Glutamatergic neuron (in vitro differentiated cells): ENCODE measurements around the gene PBX1. TPM values are rescaled to one million over a fixed set of nuclear protein-coding genes. Genes with fewer than 3 reads are reported as not detected.
"Not testable (repeated sequence)": the region's sequence is repeated elsewhere in the genome, so short reads cannot be mapped to it uniquely, and the experiment has no call there.

Experiments used
- DNase-seq: peaks from one replicate; pipeline ENCODE4 v3.0.0; 2022
- H3K27ac Mint-ChIP-seq: one replicate; pipeline ENCODE4 v1.8.0; 2020; ENCODE audit warnings: mild to moderate bottlenecking, mixed read lengths, inconsistent platforms; ENCODE audit not compliant: unreplicated experiment
- H3K27me3 Mint-ChIP-seq: one replicate; pipeline ENCODE4 v1.8.0; 2020; ENCODE audit warnings: mild to moderate bottlenecking, moderate library complexity, mixed read lengths, inconsistent platforms; ENCODE audit not compliant: unreplicated experiment
- H3K36me3 Mint-ChIP-seq: one replicate; pipeline ENCODE4 v1.8.0; 2020; ENCODE audit warnings: mild to moderate bottlenecking, mixed read lengths, inconsistent platforms; ENCODE audit not compliant: unreplicated experiment
- H3K4me1 Mint-ChIP-seq: one replicate; pipeline ENCODE4 v1.8.0; 2020; ENCODE audit warnings: mild to moderate bottlenecking, low read depth, mixed read lengths, inconsistent platforms; ENCODE audit not compliant: unreplicated experiment
- H3K4me3 Mint-ChIP-seq: one replicate; pipeline ENCODE4 v1.8.0; 2020; ENCODE audit warnings: mild to moderate bottlenecking, mixed read lengths, inconsistent platforms; ENCODE audit not compliant: unreplicated experiment
- H3K9me3 Mint-ChIP-seq: one replicate; pipeline ENCODE4 v1.8.0; 2020; ENCODE audit warnings: mild to moderate bottlenecking, moderate library complexity, mixed read lengths, inconsistent platforms; ENCODE audit not compliant: unreplicated experiment
- CTCF ChIP-seq: fragments of 200-600 bp; sonication (generic); IDR thresholded peaks from one replicate; pipeline ENCODE4 v1.5.0; 2021; ENCODE audit not compliant: partially characterized antibody, unreplicated experiment
- total RNA-seq: library from RNA; stranded (reverse); fragmentation: NEBNext Ultra II Directional; extraction: Animal tissue kit (Norgen Biotek cat#: 25700); gene quantifications from one replicate; pipeline ENCODE4 v1.2.1, GENCODE V29; 2021; ENCODE audit not compliant: unreplicated experiment

PBX1 gene
- total RNA-seq, 1 donor from 2014 or later: 98.7 TPM

GRCh38 chr1:164524810-164525209, 34.2 kb upstream of the PBX1 start:
- Mint-ChIP-seq H3K27ac (no peak overlapping the region), H3K9me3 (peaks cover 2% of the 10 kb centered on the region), H3K27me3 (no peaks in the 10 kb centered on the region), H3K4me1 (peaks cover under 1% of the 10 kb centered on the region), H3K36me3 (peaks cover 13% of the 10 kb centered on the region), H3K4me3 (no peak overlapping the region)
- no peak for TF ChIP-seq CTCF
- no peak for DNase-seq

- no peak for TF ChIP-seq CTCF
- H3K36me3 Mint-ChIP-seq: no peaks in the 10 kb centered on the region
Observed at GRCh38 chr1:164534863-164535610, 23.9 kb upstream of the PBX1 start.

GRCh38 chr1:164552463-164552988, 6.5 kb upstream of the PBX1 start:
- not testable (repeated sequence) for H3K4me3 Mint-ChIP-seq, H3K4me1 Mint-ChIP-seq, H3K27me3 Mint-ChIP-seq, DNase-seq, H3K9me3 Mint-ChIP-seq, H3K27ac Mint-ChIP-seq
- peaks cover 27% of the 10 kb centered on the region for H3K36me3 Mint-ChIP-seq

More at GRCh38 chr1:164534863-164535610, 23.9 kb upstream of the PBX1 start:
- Mint-ChIP-seq H3K4me1 (no peaks in the 10 kb centered on the region), H3K27me3 (no peaks in the 10 kb centered on the region), H3K27ac (no peak overlapping the region), H3K9me3 (no peaks in the 10 kb centered on the region), H3K4me3 (no peak overlapping the region)
- DNase-seq: no peak

GRCh38 chr1:164557270-164557669, 1.7 kb upstream of the PBX1 start:
- Mint-ChIP-seq H3K4me3 (no peak overlapping the region), H3K27ac (no peak overlapping the region), H3K4me1 (peaks cover 6% of the 10 kb centered on the region), H3K27me3 (peaks cover 10% of the 10 kb centered on the region), H3K36me3 (peaks cover 12% of the 10 kb centered on the region), H3K9me3 (peaks cover 7% of the 10 kb centered on the region)
- no peak for DNase-seq
- TF ChIP-seq CTCF: no peak

GRCh38 chr1:164559342-164560051, 513 bp downstream of the PBX1 start:
- Mint-ChIP-seq H3K4me3 (peak overlapping the region; percentile 100), H3K36me3 (no peaks in the 10 kb centered on the region), H3K9me3 (peaks cover 6% of the 10 kb centered on the region), H3K4me1 (peaks cover 16% of the 10 kb centered on the region), H3K27me3 (peaks cover 8% of the 10 kb centered on the region), H3K27ac (peak overlapping the region; percentile 98)
- TF ChIP-seq CTCF: no peak
- DNase-seq: peak; percentile 60
